NT2/D1 (cell line): Measurements from ENCODE around the gene MYH9.
"Not testable (repeated sequence)": the region's sequence is repeated elsewhere in the genome, so short reads cannot be mapped to it uniquely, and the experiment has no call there.

Source experiments
- DNase-seq: peaks from one replicate; pipeline ENCODE4 v3.0.0-alpha.2; 2011; ENCODE audit warnings: low read depth, low spot score
- H3K27me3 ChIP-seq: 2 replicates; pipeline ENCODE4 v1.6.0; 2011; ENCODE audit warnings: mild to moderate bottlenecking; ENCODE audit not compliant: insufficient read length, insufficient read depth
- H3K36me3 ChIP-seq: 2 replicates; pipeline ENCODE4 v1.6.1; 2011; ENCODE audit warnings: mild to moderate bottlenecking, low read length, mixed read lengths; ENCODE audit not compliant: insufficient read depth, insufficient read length
- H3K4me1 ChIP-seq: 2 replicates; pipeline ENCODE4 v1.5.1; 2011; ENCODE audit not compliant: insufficient read depth, insufficient read length
- H3K4me3 ChIP-seq: 2 replicates; pipeline ENCODE4 v1.5.1; 2011; ENCODE audit warnings: low read depth; ENCODE audit not compliant: insufficient read length
- H3K9ac ChIP-seq: 2 replicates; pipeline ENCODE4 v1.6.0; 2011; ENCODE audit warnings: low read depth; ENCODE audit not compliant: insufficient read length
- H3K9me3 ChIP-seq: 2 replicates; pipeline ENCODE4 v1.5.1; 2011; ENCODE audit warnings: mild to moderate bottlenecking, low read length; ENCODE audit not compliant: insufficient read depth
- SUZ12 ChIP-seq: IDR thresholded peaks from 2 replicates; pipeline ENCODE4 v1.6.1; 2011; ENCODE audit not compliant: insufficient read length, insufficient read depth; ENCODE audit errors: extremely low read depth
- YY1 ChIP-seq: IDR thresholded peaks from 2 replicates; pipeline ENCODE4 v1.6.1; 2011; ENCODE audit not compliant: insufficient read length, insufficient read depth
- ZNF274 ChIP-seq: IDR thresholded peaks from 2 replicates; pipeline ENCODE4 v1.6.1; 2011; ENCODE audit warnings: mild to moderate bottlenecking, low read depth, low read length

The MYH9 gene

DNA sequence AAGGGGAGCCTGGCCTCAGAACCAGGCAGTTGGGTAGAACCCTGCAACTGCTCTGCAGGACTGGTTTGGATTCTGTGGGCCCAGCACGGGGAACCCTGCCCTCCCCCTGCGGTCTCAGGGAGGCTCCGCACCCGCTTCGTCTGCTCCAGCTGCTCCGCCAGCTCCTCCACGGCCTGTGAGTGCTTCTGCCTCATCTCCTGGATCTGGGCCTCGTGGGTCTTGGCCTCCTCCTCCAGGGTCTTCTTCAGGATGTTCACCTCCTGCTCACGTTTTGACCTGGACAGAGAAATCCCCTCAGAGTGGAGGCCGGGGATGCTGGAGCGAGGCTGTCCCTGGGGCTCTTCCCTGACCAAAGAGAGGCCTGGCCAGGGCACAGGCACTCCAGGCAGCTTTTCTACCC is 93.0 kb downstream of the MYH9 start:
- TF ChIP-seq SUZ12 (no peak), ZNF274 (no peak), YY1 (no peak)
- Histone ChIP-seq H3K4me3 (no peak overlapping the region), H3K4me1 (no peaks in the 10 kb centered on the region), H3K9me3 (peaks cover 10% of the 10 kb centered on the region; the same call in 1 of the 2 replicates), H3K36me3 (peaks cover 86% of the 10 kb centered on the region), H3K9ac (no peak overlapping the region), H3K27me3 (no peaks in the 10 kb centered on the region)
- no peak for DNase-seq

DNA sequence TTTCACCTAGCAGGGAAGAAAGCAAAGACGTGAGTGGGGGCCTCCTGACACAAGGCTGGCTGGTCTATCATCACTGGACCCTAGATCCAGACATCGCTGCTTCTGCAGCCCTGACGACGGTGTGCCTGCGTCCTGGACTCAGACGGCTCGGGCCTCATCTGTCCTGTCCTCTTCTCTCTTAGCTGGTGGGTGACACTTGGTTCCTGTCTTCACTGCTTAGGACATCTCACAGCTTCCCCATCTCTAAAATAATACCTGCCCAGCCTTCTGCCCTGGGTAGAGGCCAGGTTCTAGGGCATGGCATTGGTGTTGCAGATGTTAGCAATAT is 93.5 kb downstream of the MYH9 start:
- Histone ChIP-seq H3K9ac (no peak overlapping the region), H3K4me3 (no peak overlapping the region), H3K27me3 (no peaks in the 10 kb centered on the region), H3K9me3 (peaks cover 10% of the 10 kb centered on the region; the same call in 1 of the 2 replicates), H3K36me3 (peaks cover 86% of the 10 kb centered on the region), H3K4me1 (no peaks in the 10 kb centered on the region)
- TF ChIP-seq YY1 = no peak
- no peak for TF ChIP-seq ZNF274
- no peak for TF ChIP-seq SUZ12
- DNase-seq = no peak

DNA sequence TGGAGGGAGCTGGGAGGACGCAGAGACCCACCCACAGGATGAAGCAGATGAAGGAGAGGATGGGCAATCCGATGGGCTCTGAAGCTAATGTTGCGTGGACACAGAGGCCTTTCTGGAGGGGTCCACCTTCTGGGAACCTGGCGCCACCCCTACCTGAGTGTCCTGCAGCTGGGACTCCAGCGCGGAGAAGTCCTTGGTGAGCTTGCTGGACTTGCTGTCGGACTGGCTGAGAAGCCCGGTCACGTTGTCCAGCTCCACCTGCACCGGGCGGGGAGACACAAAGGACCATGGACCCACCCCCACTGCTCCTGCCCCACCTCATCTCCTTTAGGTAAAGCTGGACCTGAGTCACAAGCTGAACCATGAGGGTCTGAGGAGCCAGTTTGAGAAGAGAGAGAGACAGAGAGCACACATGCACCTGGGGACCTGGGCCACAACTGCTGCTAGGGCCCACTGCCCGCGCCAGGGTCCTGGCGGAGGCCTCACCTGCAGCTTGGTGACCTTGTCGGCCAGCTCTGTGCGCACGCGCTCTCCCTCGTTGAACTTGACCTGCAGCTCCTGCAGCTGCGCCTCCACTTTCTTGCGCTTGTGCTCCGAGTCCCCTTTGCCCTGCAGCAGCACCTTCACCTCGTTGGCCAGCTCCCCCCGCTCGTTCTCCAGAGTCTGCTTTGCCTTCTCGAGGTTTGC is 94.0 kb downstream of the MYH9 start:
- Histone ChIP-seq H3K4me3 (no peak overlapping the region), H3K4me1 (no peaks in the 10 kb centered on the region), H3K9ac (no peak overlapping the region), H3K27me3 (no peaks in the 10 kb centered on the region), H3K9me3 (peaks cover 10% of the 10 kb centered on the region; the same call in 1 of the 2 replicates), H3K36me3 (peaks cover 86% of the 10 kb centered on the region)
- no peak for DNase-seq
- TF ChIP-seq SUZ12 = no peak

DNA sequence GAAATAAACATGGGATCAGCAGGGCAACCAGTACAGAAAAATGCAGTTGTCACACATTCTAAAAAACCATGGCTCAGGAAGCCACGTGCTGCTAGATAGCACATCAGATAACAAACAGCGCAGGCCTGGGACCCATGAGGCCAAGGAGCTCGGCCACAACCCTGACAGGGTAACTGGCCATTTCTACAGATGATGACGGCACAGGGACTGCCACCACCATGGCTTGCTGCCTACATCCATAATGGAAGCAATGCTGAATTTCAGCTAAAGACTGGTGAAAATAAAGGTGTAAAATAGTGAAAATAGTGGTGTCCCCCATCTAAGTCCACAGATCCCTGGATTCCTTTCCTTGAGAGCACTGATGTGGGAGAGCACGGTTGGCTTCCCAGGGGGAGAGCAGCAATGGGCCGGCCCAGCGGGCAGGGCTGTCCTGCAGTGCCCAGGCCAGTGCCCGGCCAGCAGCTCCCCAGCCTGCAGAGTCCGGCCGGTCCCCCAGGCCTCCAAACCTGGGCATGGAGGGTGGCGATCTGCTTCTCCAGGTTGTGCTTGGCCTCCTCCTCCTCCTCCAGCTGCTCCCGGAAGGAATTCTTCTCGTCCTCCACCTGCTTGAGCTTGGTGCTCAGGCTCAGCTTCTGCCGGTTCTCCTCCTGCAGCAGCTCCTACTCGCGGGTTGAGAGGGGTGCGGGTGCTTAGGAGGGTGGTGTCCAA is 94.8 kb downstream of the MYH9 start:
- no peaks in the 10 kb centered on the region for H3K27me3 ChIP-seq
- peaks cover 10% of the 10 kb centered on the region; the same call in 1 of the 2 replicates for H3K9me3 ChIP-seq
- no peak for DNase-seq
- H3K36me3 ChIP-seq = peaks cover 86% of the 10 kb centered on the region
- H3K4me1 ChIP-seq = no peaks in the 10 kb centered on the region
- H3K9ac ChIP-seq = no peak overlapping the region
- TF ChIP-seq SUZ12 (no peak), YY1 (no peak), ZNF274 (no peak)
- no peak overlapping the region for H3K4me3 ChIP-seq

- TF ChIP-seq SUZ12 = no peak
- no peak for TF ChIP-seq YY1
- TF ChIP-seq ZNF274 = no peak
- no peak for DNase-seq
- Histone ChIP-seq H3K36me3 (peaks cover 84% of the 10 kb centered on the region), H3K4me1 (no peaks in the 10 kb centered on the region), H3K4me3 (no peak overlapping the region), H3K9ac (no peak overlapping the region), H3K9me3 (peaks cover 10% of the 10 kb centered on the region; the same call in 1 of the 2 replicates), H3K27me3 (no peaks in the 10 kb centered on the region)
Measured at GRCh38 chr22:36291831-36292740, 95.7 kb downstream of the MYH9 start.

DNA sequence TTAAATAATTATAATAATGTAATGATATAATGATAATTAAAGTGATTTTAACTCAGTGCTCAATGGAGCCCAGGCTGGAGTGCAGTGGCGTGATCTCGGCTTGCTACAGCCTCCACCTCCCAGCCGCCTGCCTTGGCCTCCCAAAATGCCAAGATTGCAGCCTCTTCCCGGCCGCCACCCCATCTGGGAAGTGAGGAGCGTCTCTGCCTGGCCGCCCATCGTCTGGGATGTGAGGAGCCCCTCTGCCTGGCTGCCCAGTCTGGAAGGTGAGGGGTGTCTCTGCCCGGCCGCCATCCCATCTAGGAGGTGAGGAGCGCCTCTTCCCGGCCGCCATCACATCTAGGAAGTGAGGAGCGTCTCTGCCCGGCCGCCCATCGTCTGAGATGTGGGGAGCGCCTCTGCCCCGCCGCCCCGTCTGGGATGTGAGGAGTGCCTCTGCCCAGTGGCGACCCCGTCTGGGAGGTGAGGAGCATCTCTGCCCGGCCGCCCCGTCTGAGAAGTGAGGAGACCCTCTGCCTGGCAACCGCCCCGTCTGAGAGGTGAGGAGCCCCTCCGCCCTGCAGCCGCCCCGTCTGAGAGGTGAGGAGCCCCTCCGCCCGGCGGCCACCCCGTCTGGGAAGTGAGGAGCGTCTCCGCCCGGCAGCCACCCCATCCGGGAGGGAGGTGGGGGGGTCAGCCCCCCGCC is 97.2 kb downstream of the MYH9 start:
- H3K9ac ChIP-seq, DNase-seq, H3K4me1 ChIP-seq, H3K27me3 ChIP-seq, H3K4me3 ChIP-seq: not testable (repeated sequence)
- peaks cover 10% of the 10 kb centered on the region; the same call in 1 of the 2 replicates for H3K9me3 ChIP-seq
- H3K36me3 ChIP-seq = peaks cover 83% of the 10 kb centered on the region

- H3K4me3 ChIP-seq, H3K9ac ChIP-seq, DNase-seq, H3K27me3 ChIP-seq, H3K4me1 ChIP-seq: not testable (repeated sequence)
- Histone ChIP-seq H3K9me3 (peaks cover 10% of the 10 kb centered on the region; the same call in 1 of the 2 replicates), H3K36me3 (peaks cover 83% of the 10 kb centered on the region)
Measured at GRCh38 chr22:36289948-36290371, 97.8 kb downstream of the MYH9 start.
